Endothelial cell (in vitro differentiated cells): ENCODE results near the gene GSE1. TPM values are rescaled to one million over a fixed set of nuclear protein-coding genes. Genes with fewer than 3 reads are reported as not detected.

Experiments used
- DNase-seq: peaks from one replicate; pipeline ENCODE4 v3.0.0; 2021; ENCODE audit warnings: low spot score
- H3K27ac Mint-ChIP-seq: one replicate; pipeline ENCODE4 v1.8.0; 2021; ENCODE audit warnings: mixed read lengths, inconsistent platforms; ENCODE audit not compliant: unreplicated experiment
- H3K27me3 Mint-ChIP-seq: one replicate; pipeline ENCODE4 v1.8.0; 2021; ENCODE audit warnings: mild to moderate bottlenecking, moderate library complexity, mixed read lengths, inconsistent platforms; ENCODE audit not compliant: unreplicated experiment
- H3K36me3 Mint-ChIP-seq: one replicate; pipeline ENCODE4 v1.8.0; 2021; ENCODE audit warnings: mild to moderate bottlenecking, low read depth, mixed read lengths, inconsistent platforms; ENCODE audit not compliant: unreplicated experiment
- H3K4me1 Mint-ChIP-seq: one replicate; pipeline ENCODE4 v1.8.0; 2021; ENCODE audit warnings: mild to moderate bottlenecking, mixed read lengths, inconsistent platforms; ENCODE audit not compliant: unreplicated experiment
- H3K4me3 Mint-ChIP-seq: one replicate; pipeline ENCODE4 v1.8.0; 2021; ENCODE audit warnings: mild to moderate bottlenecking, mixed read lengths, inconsistent platforms; ENCODE audit not compliant: unreplicated experiment
- H3K9me3 Mint-ChIP-seq: one replicate; pipeline ENCODE4 v1.8.0; 2021; ENCODE audit warnings: mixed read lengths, inconsistent platforms; ENCODE audit not compliant: unreplicated experiment
- CTCF ChIP-seq: fragments of 200-600 bp; sonication (generic); IDR thresholded peaks from one replicate; pipeline ENCODE4 v1.5.0; 2021; ENCODE audit warnings: antibody characterized with exemption; ENCODE audit not compliant: unreplicated experiment
- total RNA-seq: library from RNA; stranded (reverse); fragmentation: NEBNext Ultra II Directional; extraction: Animal tissue kit (Norgen Biotek cat#: 25700); gene quantifications from one replicate; pipeline ENCODE4 v1.2.1, GENCODE V29; 2021; ENCODE audit not compliant: unreplicated experiment

The GSE1 gene
- total RNA-seq, 1 donor from 2014 or later = 23.9 TPM

DNA sequence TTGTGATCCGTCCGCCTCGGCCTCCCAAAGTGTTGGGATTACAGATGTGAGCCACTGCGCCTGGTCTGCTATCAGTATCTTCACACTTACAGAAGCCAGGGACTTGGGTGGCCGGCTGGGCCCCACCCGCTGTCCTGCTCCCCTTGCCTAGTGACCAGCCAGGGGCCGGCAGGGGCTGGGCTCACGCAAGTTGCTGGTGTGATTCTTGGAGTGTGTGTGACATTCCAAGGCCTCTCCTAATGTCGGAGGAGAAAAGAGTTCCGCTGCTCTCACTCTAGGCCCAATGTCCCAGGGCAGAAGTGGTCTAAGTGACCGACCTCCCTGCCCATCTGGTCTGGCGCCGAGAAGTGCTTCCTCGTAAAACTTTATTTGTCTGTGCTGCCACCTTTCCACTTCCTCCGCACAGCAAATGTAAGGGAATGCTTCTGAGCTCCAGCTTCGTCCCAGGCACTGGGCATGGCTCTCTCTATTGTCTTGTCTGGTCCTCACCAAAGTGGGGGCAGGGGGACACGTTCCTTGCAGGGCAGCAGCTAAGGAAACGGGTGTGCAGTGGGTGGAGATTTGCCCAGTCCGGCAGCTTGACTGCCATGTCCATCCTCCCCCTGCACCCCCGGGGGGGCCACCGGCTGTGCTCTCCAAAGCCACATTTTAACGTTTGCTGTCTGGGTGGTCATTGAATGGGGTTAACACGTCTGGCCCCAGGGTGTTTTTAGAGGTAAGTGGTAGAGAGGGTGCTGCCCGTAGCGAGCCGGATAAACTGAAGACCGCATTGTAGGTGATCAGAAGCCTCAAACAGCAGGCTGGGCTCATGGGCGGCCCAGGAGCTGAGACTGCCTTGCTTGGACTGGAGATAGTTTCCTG, 7.8 kb upstream of the GSE1 start:
- Mint-ChIP-seq H3K4me1 (peaks cover 21% of the 10 kb centered on the region), H3K27me3 (peaks cover 23% of the 10 kb centered on the region)

GRCh38 chr16:85605912-85606841, 6.9 kb upstream of the GSE1 start:
- Mint-ChIP-seq H3K27ac (no peak overlapping the region), H3K9me3 (no peaks in the 10 kb centered on the region), H3K4me1 (peaks cover 23% of the 10 kb centered on the region), H3K36me3 (no peaks in the 10 kb centered on the region), H3K27me3 (peaks cover 23% of the 10 kb centered on the region), H3K4me3 (no peak overlapping the region)
- no peak for DNase-seq
- no peak for TF ChIP-seq CTCF

More for the DNA sequence above, 7.8 kb upstream of the GSE1 start:
- no peak for TF ChIP-seq CTCF
- no peak overlapping the region for H3K4me3 Mint-ChIP-seq
- no peaks in the 10 kb centered on the region for H3K9me3 Mint-ChIP-seq
- DNase-seq = no peak
- no peaks in the 10 kb centered on the region for H3K36me3 Mint-ChIP-seq
- H3K27ac Mint-ChIP-seq = no peak overlapping the region

DNA sequence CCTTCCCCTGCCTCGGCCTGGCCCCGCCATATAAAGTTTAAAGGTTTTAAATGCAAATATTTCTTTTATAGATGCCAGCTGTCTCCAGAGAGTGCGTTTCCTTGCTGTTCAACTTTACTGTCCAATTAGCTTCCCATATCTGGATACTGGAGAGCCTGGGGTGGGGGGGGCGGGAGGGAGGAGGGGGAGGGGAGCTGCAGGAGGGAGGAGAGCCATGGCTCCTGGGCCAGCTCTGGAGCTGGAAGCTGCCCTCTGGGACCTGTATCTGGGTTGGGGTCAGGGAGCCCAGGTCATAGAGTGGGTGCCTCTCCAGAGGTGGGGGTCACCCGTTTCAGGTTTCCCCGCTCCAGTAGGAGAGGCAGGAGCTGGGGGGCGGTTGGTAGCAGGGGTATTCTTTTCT, 6.2 kb upstream of the GSE1 start:
- Mint-ChIP-seq H3K36me3 (no peaks in the 10 kb centered on the region), H3K27me3 (peaks cover 21% of the 10 kb centered on the region), H3K4me1 (peaks cover 20% of the 10 kb centered on the region), H3K27ac (no peak overlapping the region), H3K9me3 (no peaks in the 10 kb centered on the region), H3K4me3 (no peak overlapping the region)
- no peak for TF ChIP-seq CTCF
- DNase-seq = no peak

- peaks cover 20% of the 10 kb centered on the region for H3K4me1 Mint-ChIP-seq
- peaks cover 20% of the 10 kb centered on the region for H3K27me3 Mint-ChIP-seq
- no peak for TF ChIP-seq CTCF
- H3K36me3 Mint-ChIP-seq = no peaks in the 10 kb centered on the region
- H3K27ac Mint-ChIP-seq = no peak overlapping the region
- no peaks in the 10 kb centered on the region for H3K9me3 Mint-ChIP-seq
- peak; percentile 42 for DNase-seq
- no peak overlapping the region for H3K4me3 Mint-ChIP-seq
These were observed 5.8 kb upstream of the GSE1 start for GRCh38 chr16:85607321-85607765.
